HG03135 (cell line): ENCODE measurements around the gene ZBTB16.

Experiments used
- ATAC-seq: cut with Tn5 transposase; IDR thresholded peaks from one replicate; pipeline ENCODE4 v1.9.1; 2021; ENCODE audit warnings: mild to moderate bottlenecking, moderate library complexity; ENCODE audit not compliant: unreplicated experiment

ZBTB16 gene

DNA sequence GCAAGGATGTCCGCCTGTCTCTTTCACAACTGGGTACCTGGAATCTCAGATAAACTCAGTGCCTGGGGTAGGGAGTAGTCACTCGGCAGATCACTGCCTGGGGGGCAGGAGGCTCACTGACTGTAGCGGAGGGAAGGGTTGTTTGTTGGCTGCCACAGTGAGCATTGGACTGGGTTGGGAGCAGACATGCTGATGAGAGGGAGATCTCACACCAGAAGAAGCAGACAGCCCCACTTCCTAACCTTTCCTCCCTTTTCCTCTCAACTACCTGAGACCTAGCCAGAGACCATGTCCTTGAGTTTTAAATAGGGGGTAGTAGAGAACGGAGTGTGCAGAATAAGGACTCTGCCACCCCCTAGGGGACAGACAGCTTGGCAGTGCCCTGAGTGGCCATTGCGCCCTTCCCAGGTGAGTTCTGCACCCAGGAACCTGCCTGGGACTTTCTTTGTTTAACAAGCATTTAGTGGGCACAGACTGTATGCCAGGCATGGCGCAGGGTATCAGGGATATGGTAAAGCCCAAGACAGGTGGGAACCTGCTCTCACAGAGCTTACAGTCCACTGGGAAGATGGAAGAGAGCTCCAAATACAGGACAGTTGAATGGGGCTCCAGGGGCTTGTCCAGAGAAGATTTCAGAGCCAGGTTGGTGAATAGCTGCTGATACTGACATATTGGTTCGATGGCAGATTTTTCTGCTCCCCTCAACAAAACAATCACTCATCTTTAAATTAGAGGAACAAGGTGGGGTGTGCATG lies 121.0 kb downstream of the ZBTB16 start:
- no peak for ATAC-seq

DNA sequence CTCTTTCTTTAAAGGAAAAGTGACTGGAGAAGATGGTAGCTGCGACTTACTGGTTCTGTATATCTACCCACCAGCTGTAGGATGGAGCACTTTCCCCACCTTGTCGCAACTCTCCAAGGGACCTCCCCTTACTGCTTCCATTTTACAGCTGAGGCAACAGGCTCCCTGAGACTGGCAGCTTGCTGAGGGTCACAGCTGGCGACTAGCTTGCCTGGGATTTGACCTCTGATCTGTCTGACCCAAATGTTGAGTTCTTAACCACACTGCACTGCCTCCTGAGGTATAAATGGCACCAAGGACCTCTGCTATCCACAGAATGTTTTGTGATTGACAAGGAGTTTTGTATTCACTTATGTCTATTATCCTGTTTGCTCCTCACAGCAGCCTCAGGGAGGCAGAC lies 121.7 kb downstream of the ZBTB16 start:
- no peak for ATAC-seq

DNA sequence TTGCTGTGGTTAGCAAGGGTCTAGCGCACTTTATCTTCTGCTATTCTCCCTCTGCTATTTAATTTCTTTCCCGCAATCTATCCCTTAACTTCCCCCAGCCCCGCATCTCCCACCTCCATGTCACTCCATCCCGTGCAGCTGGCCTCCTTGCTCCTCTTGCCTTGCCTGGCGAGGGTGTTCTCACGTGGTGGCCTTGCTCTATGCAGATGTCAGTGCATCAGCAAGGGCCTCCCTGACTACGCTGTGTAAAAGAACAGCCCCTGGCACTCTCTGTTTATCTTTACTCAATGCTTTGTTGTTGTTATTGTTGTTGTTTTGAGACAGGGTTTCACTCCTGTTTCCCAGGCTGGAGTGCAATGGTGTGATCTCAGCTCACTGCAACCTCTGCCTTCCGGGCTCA lies 122.2 kb downstream of the ZBTB16 start:
- ATAC-seq, result no peak

DNA sequence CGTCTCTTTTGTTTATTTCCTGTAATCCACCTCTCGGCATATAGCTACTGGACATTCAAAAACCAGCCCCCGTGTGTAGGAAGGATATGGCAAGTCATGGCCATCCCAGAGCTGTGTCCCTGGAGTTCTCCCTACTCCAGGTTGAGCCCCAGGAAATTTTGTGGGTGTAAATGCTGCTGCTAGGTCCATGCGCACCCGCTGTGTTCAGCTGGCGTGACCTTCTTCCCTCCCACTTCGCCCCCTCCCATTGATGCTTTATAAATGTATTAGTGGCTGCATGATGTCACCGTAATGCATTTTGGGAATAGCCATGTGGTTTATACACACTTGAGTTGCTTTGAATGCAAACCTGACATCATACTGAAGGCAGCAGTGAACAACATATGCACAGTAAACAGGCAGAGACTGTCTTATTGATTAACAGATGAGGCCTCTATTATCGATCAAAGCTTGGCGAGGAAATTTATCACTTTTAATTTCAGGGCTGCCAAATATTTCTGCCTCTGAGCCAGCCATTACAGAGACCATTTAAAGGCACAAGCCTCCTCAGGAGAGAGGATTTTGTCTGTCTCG lies 123.0 kb downstream of the ZBTB16 start:
- ATAC-seq, result no peak

DNA sequence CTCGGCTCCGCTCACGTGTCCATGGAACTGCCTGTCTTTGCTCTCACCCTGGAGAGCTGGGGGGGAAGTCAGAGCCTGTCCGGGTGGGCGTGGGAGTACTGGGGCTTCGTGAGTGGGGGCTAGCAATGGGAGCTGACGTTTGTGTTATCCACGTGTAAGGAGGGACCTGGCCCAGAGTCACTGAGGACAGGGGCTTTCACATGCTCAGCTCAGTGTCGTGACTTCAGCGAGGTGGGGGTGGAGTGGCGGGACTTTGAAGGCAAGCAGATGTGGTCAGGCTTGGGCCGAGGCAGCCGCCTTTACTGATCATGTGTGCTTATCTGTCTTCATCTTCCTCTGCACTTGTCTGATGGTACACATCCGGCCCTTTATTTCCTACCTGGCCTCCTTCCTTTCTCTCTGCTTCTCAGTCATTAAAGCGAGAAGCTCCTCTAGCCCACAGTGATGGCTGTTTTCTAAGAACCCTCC lies 123.6 kb downstream of the ZBTB16 start:
- ATAC-seq, result no peak

DNA sequence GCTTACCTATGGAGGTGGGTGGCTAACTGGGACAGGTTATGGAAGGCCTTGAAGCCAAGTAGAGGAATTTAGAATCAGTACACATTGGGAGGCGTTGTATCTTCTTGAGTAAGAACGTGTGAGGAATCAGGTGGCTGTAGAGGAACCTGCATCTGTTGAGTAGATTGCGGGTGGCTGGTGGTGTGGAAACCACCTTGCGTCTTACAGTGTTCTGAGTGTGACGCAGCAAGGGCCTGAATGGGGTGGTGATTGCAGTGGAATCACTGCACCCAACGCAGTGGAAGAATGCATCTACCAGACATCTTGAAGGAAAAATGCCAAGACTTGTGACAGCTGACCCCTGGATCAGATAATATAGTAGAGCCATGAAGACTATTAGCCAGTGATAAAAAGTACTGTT lies 125.9 kb downstream of the ZBTB16 start:
- ATAC-seq, result no peak

DNA sequence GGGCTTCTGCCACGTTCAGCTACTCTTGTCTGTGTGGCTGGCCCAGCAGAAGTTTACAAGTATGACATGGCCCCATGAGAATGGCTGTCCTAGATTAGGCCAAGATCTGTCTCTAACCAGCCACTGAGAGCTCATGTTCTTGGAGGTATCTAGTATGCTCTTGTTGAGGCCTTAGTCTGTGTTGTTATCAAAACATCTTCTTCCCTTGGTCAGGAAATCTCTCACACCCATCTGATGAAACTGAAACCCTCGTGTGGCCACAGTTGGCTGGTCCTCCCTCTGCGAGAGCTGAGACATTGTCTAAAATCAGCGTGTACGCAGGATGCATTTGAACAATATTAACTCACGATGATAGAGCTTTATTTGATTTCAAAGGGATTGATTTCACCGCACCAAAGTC lies 127.7 kb downstream of the ZBTB16 start:
- no peak for ATAC-seq

DNA sequence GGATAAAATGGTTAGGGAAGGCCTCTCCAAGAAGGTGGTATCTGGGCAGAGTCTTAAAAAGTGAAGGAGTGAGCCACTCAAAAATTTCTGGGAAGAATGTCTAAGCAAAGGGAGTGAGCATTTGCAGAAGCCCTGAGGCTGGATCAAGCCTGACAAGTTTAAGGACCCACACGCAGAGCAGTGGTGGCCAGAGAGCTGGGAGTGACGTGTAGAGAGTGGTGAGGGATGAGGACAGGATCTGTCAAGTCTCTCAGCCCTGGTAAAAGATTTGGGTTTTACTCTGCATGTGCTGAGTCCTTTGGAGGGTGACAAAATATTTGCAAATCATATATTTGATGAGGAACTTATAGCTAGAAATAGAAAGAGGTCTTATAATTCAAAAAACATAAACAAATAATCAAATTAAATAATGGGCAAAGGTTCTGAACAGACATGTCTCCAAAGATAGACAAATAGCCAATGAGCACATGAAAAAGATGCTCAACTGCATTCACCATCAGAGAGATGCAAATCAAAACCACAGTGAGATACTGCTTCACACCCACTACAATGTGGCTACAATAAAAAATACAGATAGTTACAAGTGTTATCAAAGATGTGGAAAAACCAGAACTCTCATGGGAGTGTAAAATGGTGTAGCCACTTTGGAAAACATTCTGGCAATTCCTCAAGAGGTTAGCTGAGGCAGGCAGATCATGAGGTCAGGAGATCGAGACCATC lies 129.5 kb downstream of the ZBTB16 start:
- no peak for ATAC-seq

DNA sequence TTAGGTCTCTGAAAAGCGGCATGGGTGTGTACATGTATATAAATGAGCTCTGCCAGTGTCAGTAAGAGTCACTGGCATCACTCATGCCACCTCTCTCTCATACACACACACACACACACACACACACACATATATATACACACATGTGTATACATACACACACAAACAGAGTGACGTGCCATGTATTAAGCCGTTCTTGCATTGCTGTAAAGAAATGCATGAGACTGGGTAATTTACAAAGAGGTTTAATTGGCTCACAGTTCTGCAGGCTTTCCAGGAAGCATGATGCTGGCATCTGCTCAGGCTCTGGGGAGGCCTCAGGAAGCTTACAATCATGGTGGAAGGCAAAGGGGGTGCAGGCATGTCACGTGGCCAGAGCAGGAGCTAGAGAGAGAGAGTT lies 131.1 kb downstream of the ZBTB16 start:
- ATAC-seq, result no peak

DNA sequence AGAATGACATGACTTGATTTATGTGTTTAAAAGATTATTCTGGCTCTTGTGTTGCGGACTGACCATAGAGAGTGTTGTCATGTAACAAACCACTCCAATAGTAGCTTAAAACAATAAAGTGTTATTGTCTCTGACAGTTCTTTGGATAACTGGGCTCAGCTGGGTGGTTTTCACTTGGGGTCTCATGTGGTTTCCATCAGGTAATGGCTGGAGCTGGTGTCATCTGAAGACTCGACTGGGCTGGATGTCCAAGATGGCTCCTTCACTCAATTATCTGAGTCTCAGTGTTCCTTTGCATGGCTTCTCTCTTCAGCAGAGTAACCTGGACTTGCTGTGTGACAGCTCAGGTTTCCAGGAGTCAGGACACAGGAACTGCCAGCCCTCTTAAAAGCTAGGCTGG lies 132.4 kb downstream of the ZBTB16 start:
- ATAC-seq, result no peak

DNA sequence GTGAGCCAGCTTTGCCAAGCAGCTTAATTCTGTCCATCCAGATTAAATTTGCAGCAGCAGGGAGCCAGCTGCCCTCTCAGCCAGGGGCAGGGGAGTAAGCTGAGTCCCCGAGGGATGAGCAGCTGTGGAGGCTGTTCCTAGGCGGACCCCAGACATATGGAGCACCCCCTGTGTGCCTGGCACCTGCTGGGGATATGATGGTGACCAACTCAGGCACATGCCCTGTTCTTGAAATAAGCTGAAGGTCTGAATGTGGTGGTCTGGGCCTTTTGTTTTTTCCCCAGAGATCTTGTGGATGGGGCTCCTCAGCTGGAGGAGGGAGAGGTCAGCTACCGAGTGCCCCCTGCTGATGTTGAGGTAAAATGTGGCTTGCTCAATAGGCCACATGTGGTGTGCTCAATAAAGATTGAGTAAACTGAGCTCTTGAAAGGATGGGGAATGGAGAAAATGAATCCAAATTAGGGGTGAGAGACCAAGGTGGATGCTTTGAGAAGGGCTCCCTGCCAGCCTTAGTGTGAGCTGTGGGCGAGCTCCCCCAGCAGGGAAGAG lies 133.4 kb downstream of the ZBTB16 start:
- ATAC-seq, result no peak

DNA sequence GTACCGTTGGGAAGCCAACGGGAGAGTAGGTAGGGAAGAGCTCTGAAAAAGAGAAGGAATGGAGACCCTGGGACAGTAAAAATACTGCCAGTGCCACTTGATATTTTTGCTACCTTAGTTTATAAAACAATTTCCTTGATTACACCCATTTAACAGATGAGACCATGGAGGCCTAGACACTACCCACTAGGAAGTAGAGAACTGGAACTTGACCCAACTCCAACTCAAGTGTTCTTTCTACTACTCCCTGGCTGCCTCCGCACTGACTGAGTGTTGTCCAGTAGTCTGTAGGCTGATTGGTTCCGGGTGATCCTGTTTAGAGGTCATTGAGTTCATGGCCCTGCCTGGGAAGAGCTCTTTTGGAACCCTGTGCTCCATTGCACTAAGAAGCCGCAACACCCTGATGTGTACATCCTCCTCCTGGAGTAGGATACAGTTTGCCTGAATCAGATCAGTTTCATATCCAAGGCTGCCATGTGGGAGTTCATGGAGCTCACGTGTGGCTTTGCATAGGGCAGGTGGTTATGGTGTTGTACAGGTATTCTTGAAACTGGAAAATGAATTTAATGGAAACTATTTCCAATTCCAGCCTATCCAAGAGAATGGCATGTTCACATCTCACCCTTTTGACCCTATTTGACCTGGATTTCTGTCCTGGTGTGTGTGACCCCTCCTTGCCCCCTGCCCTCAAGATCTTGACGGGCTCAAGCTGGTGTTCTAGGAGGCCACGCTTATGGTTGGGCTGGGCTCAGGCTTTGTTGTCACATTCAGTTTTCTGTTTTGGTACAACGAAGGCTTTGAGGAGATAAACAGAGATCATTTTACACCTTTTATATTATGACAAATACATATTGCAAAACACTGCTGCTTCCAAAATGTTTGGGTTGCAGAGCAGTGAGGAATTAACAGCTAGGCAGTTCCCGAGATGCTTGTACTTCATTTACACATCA lies 134.5 kb downstream of the ZBTB16 start:
- no peak for ATAC-seq

DNA sequence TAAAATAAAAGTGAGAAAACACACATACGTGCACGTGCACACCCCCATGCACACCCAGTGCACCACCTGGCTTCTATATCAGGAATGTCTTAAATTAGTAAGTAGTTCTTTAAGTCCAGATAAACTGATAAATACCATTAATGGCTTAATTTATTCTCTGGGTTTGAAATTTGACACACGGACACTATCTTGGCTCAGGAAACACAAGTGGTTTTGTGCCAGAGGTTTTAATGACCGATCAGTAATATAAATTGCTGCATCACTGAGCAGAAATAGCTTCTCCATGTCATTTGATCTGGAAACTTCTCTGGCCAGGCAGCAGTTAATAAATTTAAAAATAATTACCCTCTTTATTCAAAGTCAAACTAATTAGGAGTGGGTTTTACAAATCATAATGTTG lies 135.2 kb downstream of the ZBTB16 start:
- no peak for ATAC-seq

DNA sequence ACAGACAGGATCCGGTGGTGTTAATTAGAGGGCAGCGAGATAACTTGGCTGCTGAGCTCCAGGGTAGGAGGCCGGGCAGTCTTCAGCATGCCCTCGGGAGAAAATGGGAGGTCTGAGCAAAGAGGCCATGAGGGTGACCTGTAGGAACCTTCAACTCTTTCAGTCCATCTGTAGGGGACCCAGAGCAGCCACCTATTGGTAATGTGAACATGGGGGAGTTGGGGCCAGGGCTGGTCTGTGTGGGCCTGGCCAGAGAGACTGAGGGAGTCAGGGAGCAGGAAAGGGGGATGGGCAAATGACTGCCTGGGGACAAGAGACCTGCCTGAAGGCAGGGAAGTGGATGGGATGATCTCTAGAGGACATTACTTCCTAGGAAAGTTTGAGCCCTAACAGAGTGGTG lies 135.6 kb downstream of the ZBTB16 start:
- no peak for ATAC-seq

DNA sequence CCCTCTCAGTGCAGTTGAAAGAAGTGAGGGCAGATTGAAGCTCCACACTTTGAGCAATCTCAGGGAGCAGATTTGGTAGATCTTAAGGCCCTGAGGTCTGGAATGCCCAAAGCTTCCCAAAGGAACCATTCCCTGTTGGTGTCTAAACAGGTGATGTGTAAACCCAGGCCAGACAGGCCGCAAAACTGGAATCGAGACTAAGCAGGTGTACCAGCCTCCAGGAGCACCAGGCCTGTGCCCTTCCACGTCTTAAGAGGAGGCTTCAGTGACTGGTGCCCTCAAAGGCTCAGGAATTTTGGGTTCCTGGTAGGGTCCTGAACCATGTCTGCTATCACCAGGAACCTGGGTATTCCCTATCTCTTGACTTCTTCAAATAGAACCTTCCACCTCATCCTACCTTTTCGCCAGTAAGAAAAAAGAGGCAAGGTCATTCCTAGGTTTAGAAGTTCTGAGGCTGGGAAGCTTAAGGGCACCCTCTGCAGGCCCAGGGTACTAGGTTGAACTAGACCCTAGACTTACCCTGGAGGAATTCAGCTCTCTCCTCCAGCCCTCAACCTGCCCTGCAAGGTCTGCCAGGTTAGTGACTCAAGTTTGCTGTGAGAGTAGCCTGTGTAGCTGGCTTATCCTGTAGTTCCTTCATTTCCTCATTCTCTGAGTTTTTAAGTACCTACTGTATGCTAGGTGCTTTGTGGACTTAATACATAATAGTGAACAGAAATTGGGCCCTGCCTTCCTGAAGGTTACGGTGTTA lies 136.6 kb downstream of the ZBTB16 start:
- ATAC-seq, result no peak

DNA sequence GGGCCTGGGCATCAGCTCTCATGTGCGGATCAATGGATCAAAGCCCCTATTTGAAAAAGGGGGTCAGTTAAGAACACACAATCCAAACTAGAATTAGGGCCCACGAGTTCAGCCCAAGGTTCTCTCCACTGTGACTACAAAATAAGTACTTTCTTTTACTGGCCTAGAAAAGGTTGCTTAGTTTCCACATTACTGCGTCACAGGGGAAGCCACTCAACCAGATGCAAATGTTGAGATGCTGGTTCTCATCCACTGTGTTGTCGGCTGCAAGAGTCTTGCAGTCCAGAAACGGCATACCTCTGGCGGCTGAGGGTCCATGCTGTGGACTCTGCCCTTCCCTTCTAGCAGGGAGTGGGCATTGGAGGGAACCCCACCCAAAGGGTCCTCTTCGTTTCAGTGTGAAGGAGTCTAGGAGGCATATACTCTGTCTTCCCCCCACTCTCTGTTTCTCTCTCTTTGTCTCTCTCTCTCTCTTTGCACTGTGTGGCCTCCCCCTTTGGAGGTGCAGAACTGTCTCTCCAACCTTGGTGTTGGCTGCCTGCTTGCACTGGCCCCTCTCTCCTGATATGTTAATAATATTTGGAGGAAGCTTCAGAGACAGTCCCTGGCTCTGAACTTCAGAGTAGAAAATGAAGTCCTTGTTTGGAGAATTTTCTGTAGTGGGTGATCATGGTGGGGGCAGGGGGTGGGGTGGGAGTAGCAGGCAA lies 137.6 kb downstream of the ZBTB16 start:
- ATAC-seq, result no peak

DNA sequence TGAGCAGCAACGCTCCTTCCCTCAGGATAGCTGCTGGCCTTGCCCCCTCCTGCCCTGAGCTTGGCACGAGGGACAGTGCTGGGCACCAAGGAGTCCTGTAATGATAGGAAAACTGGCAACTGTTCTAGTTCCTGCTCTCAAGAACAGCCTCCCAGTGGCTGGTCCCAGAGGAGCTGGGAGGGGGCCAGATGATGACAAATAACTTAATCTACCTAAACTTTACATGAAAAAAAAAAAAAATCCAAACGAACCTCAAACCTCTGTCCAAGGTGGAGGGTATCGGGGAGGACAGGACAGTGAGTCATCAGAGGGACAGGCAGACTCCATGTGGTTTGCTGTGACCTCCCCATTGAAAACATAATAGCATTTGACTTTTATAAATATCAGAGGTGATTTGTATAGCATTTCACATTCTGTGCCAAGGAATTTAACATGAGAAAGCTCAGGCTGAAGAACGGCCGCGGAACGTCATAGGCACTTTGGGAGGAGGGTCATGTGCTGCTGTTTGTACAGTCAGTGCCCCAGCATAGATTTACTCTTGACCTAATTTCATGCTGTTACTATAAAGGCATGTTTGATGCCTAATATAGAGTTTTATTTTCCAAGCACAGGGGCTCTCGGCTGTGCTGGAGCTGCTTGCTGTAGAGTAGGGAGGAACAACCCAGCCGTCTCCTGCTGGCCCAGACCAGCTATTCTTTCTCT lies 138.4 kb downstream of the ZBTB16 start:
- no peak for ATAC-seq

DNA sequence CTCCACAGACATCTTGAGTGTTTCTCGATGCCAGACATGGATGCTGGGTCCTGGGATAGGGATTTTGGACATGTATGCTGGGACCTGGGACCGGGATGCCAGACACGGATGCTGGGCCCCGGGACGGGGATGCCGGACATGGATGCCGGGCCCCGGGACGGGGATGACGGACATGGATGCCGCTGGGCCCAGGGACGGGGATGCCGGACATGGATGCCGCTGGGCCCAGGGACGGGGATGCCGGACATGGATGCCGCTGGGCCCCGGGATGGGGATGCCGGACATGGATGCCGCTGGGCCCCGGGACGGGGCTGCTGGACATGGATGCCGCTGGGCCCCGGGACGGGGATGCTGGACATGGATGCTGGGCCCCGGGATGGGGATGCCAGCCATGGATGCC lies 139.5 kb downstream of the ZBTB16 start:
- ATAC-seq, result no peak
